Epithelial cell of prostate (primary cell): ENCODE data around the gene STUB1.
"Not testable (repeated sequence)": the region's sequence is repeated elsewhere in the genome, so short reads cannot be mapped to it uniquely, and the experiment has no call there.

ENCODE experiments used
- DNase-seq: peaks from one replicate; pipeline ENCODE4 v3.0.0-alpha.2; 2011; ENCODE audit warnings: low read depth, low spot score
- H3K27ac ChIP-seq: fragments of 450-650 bp; 2 replicates; pipeline ENCODE4 v1.5.1; 2017; ENCODE audit warnings: mild to moderate bottlenecking

The STUB1 gene

DNA sequence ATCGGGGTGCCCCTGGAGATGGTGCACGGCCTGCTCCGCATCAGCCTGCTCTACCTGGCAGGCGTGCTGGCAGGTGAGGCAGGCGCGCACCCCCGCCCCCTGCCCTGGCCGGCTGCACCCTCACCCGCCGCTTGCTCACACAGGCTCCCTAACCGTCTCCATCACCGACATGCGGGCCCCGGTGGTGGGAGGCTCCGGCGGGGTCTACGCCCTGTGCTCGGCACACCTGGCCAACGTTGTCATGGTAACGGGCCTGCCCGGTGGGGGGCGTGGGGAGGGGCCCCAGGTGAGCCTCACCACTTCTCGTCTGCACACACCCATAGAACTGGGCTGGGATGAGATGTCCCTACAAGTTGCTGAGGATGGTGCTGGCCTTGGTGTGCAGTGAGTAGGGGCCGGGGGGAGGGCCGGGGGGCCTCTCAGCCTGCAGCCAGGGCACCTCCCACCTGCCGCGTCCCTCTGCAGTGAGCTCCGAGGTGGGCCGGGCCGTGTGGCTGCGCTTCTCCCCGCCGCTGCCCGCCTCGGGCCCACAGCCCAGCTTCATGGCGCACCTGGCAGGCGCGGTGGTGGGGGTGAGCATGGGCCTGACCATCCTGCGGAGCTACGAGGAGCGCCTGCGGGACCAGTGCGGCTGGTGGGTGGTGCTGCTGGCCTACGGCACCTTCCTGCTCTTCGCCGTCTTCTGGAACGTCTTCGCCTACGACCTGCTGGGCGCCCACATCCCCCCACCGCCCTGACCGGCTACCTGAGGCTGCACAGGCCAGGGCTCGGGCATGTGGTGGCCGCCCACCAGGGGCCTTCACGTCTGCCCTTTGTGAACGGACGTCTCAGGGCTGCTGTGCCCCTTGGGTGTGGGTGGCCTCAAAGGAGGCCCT, 2.7 kb upstream of the STUB1 start:
- H3K27ac ChIP-seq, result peak overlapping the region; percentile 58
- no peak for DNase-seq

DNA sequence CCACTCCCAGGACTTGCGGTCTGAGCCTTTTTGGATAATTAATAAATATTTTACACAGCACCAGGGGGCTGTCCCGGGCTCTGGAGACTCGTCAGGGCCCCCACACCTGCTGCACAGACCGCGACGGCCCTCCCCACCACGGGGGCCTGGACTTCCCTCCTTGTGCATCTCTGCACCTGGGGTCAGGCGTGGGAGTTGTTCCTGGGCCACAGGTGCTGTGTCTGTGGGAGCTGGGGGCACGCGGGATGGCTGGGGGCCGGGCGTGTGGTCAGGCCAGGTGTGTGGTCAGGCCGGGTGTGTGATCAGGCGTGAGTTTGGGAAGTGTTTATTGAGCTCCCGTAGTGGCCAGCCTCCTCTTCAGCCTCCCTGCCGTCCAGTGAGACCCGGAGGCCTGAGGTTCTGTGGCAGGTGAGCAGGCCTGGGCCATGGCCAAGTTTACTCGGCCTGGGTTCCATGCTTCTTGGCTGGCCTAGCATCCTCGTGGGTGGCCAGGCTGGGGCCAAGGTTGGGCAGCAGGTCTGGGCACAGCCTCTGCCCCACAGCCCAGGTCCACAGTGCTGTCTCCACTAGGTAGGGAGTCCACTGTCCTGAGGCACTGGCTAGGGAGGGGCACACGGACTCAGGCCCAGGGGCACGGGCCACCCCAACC, 1.9 kb upstream of the STUB1 start:
- no peak overlapping the region for H3K27ac ChIP-seq
- DNase-seq, result no peak

DNA sequence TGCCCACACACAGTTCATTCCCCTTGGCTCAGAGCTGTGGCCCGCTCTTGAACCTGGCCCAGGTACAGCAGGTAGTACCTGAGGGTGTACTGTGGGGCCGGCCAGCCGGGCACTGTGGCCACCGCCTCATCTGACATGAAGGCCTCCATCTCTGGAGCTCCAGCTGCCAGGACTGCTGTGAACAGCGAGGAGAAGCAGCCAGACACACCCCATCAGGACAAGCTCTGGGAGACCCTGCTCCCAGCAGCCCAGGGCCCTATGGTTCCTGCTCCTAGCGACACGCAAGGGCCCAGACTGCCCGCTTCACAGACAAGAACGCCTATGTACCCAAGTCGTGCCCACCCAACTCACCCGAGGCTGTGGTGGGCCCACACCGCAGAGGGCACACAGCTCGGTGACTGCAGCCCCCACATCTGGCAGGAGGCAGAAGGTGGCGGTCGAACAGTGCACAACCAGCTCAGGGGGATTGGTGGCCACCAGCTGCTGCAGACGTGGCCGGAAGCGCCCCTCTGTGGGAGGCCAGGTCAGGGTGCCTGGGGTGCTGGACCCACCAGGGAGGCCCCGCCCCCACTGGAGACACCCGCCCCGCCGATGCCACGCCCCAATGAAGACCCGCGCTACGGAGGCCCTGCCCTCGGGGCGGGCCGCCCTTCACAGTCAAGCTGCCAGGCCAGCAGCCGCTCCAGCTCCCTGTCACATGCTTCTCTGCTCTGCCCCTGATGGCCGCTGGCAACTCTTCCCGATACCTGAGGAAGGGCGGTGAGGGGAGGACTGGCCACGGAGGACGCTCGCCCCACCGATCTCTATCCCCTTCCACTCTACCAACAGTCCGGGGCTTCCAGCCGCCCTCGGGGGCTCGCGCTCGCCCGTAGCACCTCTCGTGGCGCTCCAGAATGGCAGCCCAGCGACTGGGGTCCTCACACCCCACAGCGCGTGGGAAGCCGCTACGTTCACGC, 1.1 kb upstream of the STUB1 start:
- peak overlapping the region; percentile 84 for H3K27ac ChIP-seq
- DNase-seq, result no peak

DNA sequence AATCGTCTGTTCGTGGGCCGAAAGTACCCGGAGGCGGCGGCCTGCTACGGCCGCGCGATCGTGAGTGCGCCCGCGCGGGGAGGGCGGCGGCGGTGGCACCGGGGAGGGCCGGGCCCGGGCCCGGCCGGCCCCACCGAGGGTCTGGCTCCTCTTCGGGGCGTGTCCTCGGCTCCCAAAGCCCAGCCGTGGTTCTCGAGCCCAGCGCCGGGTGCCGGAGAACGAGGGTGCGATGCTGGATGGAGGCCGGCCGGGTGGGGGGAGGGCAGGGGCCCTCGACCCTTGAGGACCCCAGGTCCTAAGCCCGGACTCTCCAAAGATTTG, 375 bp downstream of the STUB1 start:
- DNase-seq, result no peak
- H3K27ac ChIP-seq, result peak overlapping the region; percentile 84

DNA sequence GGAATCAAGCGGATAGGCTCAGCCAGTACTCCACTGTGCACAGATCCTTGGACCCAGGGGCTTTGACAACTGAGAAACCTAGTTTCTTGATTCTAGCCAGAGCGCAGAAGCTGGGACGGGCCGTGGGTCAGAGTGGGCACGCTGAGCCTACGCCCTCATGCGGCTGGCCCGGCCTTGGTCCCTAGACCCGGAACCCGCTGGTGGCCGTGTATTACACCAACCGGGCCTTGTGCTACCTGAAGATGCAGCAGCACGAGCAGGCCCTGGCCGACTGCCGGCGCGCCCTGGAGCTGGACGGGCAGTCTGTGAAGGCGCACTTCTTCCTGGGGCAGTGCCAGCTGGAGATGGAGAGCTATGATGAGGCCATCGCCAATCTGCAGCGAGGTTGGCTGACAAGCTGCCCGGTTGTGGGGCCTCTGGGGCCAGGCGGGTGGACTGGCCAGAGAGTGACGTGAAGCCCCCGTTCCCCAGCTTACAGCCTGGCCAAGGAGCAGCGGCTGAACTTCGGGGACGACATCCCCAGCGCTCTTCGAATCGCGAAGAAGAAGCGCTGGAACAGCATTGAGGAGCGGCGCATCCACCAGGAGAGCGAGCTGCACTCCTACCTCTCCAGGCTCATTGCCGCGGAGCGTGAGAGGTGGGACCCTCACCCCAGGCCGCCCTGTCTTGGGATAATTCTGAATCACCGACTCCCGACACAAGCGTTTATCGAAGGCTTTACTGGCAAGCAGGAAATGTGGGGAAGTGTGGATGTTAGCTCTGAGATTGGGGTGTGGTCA, 946 bp downstream of the STUB1 start:
- H3K27ac ChIP-seq, result peak overlapping the region; percentile 84
- DNase-seq, result no peak

DNA sequence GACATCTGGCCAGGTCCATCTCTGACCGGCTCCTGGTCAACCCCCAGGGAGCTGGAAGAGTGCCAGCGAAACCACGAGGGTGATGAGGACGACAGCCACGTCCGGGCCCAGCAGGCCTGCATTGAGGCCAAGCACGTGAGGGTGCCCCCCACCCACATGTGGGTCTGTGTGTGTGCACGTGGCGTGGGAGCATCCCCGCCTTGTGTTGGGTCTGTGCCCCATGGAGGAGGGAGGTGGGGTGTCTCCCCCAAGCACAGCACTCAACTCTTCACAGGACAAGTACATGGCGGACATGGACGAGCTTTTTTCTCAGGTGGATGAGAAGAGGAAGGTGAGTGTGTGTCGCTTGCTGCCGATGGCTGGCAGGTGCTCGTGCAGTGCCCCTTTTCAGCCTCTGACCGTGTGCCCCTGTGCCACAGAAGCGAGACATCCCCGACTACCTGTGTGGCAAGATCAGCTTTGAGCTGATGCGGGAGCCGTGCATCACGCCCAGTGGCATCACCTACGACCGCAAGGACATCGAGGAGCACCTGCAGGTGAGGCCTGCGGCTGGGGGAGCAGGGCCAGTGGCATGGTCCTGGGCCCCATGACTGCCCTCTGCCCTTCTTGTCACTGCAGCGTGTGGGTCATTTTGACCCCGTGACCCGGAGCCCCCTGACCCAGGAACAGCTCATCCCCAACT, 1.7 kb downstream of the STUB1 start:
- peak overlapping the region; percentile 84 for H3K27ac ChIP-seq
- DNase-seq, result no peak

- H3K27ac ChIP-seq, result peak overlapping the region; percentile 79
- DNase-seq, result no peak
Measured at GRCh38 chr16:682493-683395, 2.5 kb downstream of the STUB1 start.

- DNase-seq, result no peak
- peak overlapping the region; percentile 79 for H3K27ac ChIP-seq
Measured at GRCh38 chr16:683396-684070, 3.3 kb downstream of the STUB1 start.

GRCh38 chr16:684071-684794, 4.0 kb downstream of the STUB1 start, which contains the start of gene JMJD8:
Gene JMJD8, minus strand, starts transcription at chr16:684334. Its CDS starts 15 bp downstream, at chr16:684319.
- H3K27ac ChIP-seq, result peak within 1 kb of the TSS; percentile 79
- DNase-seq, result peak; percentile 79

- DNase-seq, result no peak
- H3K27ac ChIP-seq, result peak overlapping the region; percentile 79
Measured at GRCh38 chr16:684961-685696, 4.9 kb downstream of the STUB1 start.

DNA sequence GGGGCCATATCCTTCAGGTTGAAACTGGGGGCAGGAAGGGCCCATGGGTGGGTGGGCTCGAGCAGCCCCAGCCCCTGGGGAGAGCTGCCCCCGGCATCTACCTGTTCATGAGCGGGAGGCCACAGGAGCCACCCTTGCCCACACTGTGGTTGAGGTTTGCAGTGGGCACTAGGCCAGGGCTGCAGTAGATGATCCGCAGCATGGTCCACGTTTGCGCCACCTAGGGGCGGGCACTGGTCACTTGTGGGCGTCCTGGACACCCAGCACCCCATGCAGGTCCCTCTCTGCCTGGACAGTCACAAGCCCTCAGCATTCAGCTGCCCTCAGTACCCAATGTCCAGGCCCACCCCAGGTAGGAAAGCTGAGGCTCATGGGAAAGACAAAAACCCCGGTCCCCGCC, 5.8 kb downstream of the STUB1 start:
- DNase-seq, result no peak
- no peak overlapping the region for H3K27ac ChIP-seq

- DNase-seq, result no peak
- H3K27ac ChIP-seq, result no peak overlapping the region
Measured at GRCh38 chr16:686459-687260, 6.5 kb downstream of the STUB1 start.

DNA sequence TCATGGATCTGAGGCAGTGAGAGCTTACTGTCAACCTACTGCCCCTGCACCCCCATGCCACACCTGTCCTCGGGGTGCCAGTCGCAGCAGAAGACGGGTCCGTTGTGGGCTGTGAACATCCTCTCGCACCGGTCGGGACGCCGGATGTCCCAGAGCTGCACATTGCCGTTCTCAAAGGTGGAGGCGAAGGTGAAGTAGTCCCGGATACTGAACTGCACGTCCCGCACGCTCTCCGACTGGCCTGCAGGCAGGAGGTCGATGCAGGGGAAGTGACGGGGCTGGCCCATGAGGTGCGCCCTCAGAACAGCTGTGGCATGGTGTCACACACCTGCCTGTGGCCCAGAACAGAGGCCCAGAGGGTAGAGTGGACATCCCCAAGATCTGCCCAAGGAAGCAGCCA, 7.3 kb downstream of the STUB1 start:
- H3K27ac ChIP-seq, result no peak overlapping the region

GRCh38 chr16:689175-689897, 9.1 kb downstream of the STUB1 start:
- peak overlapping the region; percentile 57 for H3K27ac ChIP-seq
- no peak for DNase-seq

More for the DNA sequence above, 7.3 kb downstream of the STUB1 start:
- DNase-seq, result no peak

- not testable (repeated sequence) for H3K27ac ChIP-seq, DNase-seq
Measured at GRCh38 chr16:691242-691641, 11.0 kb downstream of the STUB1 start.
